Stomach (tissue), 9 donors: ENCODE results near the gene MARK1. TPM values are rescaled to one million over a fixed set of nuclear protein-coding genes. Genes with fewer than 3 reads are reported as not detected.

Experiments used
- DNase-seq, 2 donors: peaks; one replicate each; pipeline versions ENCODE4 v3.0.0 to v3.0.0-alpha.2; 2013 to 2019
- H3K27ac ChIP-seq, 5 donors: fragments of 200-600 bp in 4 of 5; sonication (generic) in 4 of 5; one replicate each; pipeline ENCODE4 v1.5.1; 2013 to 2019; ENCODE audit warnings: mild to moderate bottlenecking in 1 of 5, moderate library complexity in 1 of 5
- H3K27me3 ChIP-seq, 3 donors: fragments of 200-600 bp; sonication (generic); one replicate each; pipeline ENCODE4 v1.5.1; 2017 to 2019; ENCODE audit warnings: mixed run types in 1 of 3
- H3K36me3 ChIP-seq, 4 donors: fragments of 200-600 bp; sonication (generic); 1 replicate in 3 of 4; 2 replicates in 1 of 4; pipeline ENCODE4 v1.5.1; 2016 to 2019
- H3K4me1 ChIP-seq, 4 donors: fragments of 200-600 bp; sonication (generic); one replicate each; pipeline ENCODE4 v1.5.1; 2016 to 2019
- H3K4me3 ChIP-seq, 4 donors: fragments of 200-600 bp; sonication (generic) in 3 of 4; one replicate each; pipeline ENCODE4 v1.5.1; 2016 to 2019; ENCODE audit warnings: mild to moderate bottlenecking in 1 of 4
- H3K9me3 ChIP-seq, 4 donors: fragments of 200-600 bp; sonication (generic); one replicate each; pipeline ENCODE4 v1.5.1; 2016 to 2019
- EP300 ChIP-seq: sonication (generic); formaldehyde crosslinking; IDR thresholded peaks from one replicate; pipeline ENCODE4 v1.6.1; 2017; ENCODE audit warnings: antibody characterized with exemption
- POLR2A ChIP-seq, 4 donors: fragments of 450-650 bp; IDR thresholded peaks; one replicate each; pipeline ENCODE4 v1.6.1; 2016; ENCODE audit warnings: antibody characterized with exemption in 4 of 4, control low read depth in 2 of 4, mild to moderate bottlenecking in 1 of 4, moderate library complexity in 1 of 4
- POLR2AphosphoS5 ChIP-seq, 3 donors: sonication (generic); formaldehyde crosslinking; IDR thresholded peaks; one replicate each; pipeline ENCODE4 v1.6.1; 2016; ENCODE audit warnings: antibody characterized with exemption in 3 of 3
- WGBS, 5 donors: extraction: QIAGEN DNeasy Blood & Tissue Kit in 3 of 5; methylation state at CpG; one replicate each; pipeline versions ENCODE4 v1.1.5 to v1.1.7; 2013 to 2018; 5-methylcytosine and 5-hydroxymethylcytosine counted together
- intact Hi-C: fragments of 100-400 bp; cut with DNase I; formaldehyde crosslinking; loops from one replicate; pipeline ENCODE4 v1.15.1; 2023; ENCODE audit warnings: low total_unique reads
- polyA plus RNA-seq, 3 donors: library from polyadenylated mRNA; stranded (reverse); fragments of 200-250 nt; gene quantifications; one replicate each; pipeline ENCODE4 v1.2.3, GENCODE V29; 2013
- total RNA-seq, 5 donors: library from RNA; depleted of rRNA; stranded (reverse); fragments of >200 nt; gene quantifications; one replicate each; pipeline versions ENCODE4 v1.1.0 to v1.2.3, GENCODE V29; 2014 to 2016
- TF ChIP-seq, protein P1 (sequence below), 7 experiments: fragments of 450-650 bp in 4 of 7; fragments of 200-600 bp in 3 of 7; sonication (generic) in 3 of 7; IDR thresholded peaks; one replicate each; pipeline ENCODE4 v1.5.1; 2016 to 2019; ENCODE audit warnings: antibody characterized with exemption in 7 of 7, control low read depth in 2 of 7, mild to moderate bottlenecking in 1 of 7
- donor health status: healthy with polysubstance abuse.
- donor health status: Bipolar disorder and iron deficiency.
- donor health status: healthy.

Gene MARK1
- total and polyA plus RNA-seq, 8 donors = 1.7 to 12.7 (median 3.2) TPM; not detected in 1

DNA sequence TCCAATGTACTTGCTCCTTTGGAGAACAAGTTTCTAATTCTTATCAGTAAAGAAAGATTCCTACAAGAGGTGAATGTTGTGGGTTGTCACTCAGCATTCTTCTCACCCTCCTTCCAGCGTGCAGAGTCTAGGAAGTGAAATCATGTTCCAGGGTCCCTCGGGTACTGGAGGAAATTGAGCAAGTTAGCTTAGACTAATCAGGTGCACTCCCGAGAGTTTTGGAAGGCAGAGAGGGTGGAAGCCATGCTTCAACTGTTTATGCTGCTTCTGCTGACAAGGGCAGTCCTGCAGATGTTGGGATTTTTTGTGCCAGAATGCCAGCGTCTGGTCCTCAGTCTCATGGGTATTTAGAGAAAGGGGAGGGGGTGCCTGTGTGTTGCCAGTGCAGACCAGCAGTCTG lies 157.0 kb downstream of the MARK1 start:
- Histone ChIP-seq H3K4me3 (no peak overlapping the region), H3K27ac (no peak overlapping the region), H3K9me3 (no peaks in the 10 kb centered on the region), H3K27me3 (peaks cover 0 to 11% (median 0%) of the 10 kb centered on the region in 3 donors), H3K36me3 (no peaks in the 10 kb centered on the region), H3K4me1 (peaks cover 4 to 17% (median 11%) of the 10 kb centered on the region in 4 donors)
- TF ChIP-seq POLR2A (IDR thresholded peaks at IDR 0.05) = no peak
- TF ChIP-seq POLR2AphosphoS5 (IDR thresholded peaks at IDR 0.05) = no peak
- TF ChIP-seq EP300 = no peak
- TF ChIP-seq, protein P1, sequence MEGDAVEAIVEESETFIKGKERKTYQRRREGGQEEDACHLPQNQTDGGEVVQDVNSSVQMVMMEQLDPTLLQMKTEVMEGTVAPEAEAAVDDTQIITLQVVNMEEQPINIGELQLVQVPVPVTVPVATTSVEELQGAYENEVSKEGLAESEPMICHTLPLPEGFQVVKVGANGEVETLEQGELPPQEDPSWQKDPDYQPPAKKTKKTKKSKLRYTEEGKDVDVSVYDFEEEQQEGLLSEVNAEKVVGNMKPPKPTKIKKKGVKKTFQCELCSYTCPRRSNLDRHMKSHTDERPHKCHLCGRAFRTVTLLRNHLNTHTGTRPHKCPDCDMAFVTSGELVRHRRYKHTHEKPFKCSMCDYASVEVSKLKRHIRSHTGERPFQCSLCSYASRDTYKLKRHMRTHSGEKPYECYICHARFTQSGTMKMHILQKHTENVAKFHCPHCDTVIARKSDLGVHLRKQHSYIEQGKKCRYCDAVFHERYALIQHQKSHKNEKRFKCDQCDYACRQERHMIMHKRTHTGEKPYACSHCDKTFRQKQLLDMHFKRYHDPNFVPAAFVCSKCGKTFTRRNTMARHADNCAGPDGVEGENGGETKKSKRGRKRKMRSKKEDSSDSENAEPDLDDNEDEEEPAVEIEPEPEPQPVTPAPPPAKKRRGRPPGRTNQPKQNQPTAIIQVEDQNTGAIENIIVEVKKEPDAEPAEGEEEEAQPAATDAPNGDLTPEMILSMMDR (IDR thresholded peaks at IDR 0.05) = no peak
- 37 to 62% (median 47%) methylated on average over 4 of the region's 4 CpGs for WGBS, 5 donors
- DNase-seq = no peak
- intact Hi-C loops = loop anchor here (5.0 to 10.0 kb wide), 2 partner anchors 50 to 92 kb away; no protein-coding TSS in a partner anchor

DNA sequence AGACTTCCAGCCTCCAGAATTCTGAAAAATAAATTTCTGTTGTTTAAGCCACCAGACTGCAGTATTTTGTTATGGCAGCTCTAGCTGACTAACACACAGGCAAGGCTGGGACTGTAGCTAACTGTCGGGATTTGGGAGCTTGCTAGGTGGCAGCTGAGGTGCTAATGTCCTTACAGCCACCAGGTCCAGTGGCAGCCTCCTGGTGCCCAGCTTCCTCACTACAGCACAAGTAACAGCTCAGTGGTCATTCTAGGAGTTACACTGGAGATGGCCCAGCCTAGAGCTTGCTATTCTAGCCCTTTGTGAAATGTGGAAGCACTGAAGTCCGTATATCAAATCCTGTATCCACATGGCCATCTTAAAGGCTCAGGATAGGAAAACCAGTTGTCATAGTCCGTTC lies 157.9 kb downstream of the MARK1 start:
- intact Hi-C loops = loop anchor here (10.0 kb wide), 1 partner anchor 49 kb away; no protein-coding TSS in a partner anchor
- Histone ChIP-seq H3K36me3 (no peaks in the 10 kb centered on the region), H3K27ac (no peak overlapping the region), H3K4me3 (no peak overlapping the region), H3K9me3 (no peaks in the 10 kb centered on the region), H3K4me1 (peaks cover 6 to 21% (median 16%) of the 10 kb centered on the region in 4 donors), H3K27me3 (peaks cover 0 to 21% (median 0%) of the 10 kb centered on the region in 3 donors)
- 89 to 95% (median 92%) methylated on average over 3 of the region's 3 CpGs for WGBS, 5 donors
- no peak for DNase-seq
- TF ChIP-seq, protein P1 (IDR thresholded peaks at IDR 0.05) = no peak
- TF ChIP-seq EP300 (no peak), POLR2A (IDR thresholded peaks at IDR 0.05) (no peak), POLR2AphosphoS5 (IDR thresholded peaks at IDR 0.05) (no peak)

DNA sequence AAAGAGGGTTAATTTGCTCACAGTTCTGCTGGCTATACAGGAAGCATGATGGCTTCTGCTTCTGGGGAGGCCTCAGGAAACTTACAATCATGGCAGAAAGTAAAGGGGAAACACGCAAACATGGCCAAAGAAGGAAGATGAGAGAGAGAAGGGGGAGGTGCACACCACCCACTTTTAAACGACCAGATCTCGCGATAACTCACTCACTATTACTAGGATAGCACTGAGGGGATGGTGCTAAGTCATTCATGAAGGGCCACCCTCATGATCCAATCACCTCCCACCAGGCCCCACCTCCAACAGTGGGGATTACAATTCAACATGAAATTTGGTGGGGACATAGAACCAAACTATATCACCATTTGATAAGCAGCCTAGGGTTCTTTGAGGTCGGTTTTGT lies 159.9 kb downstream of the MARK1 start:
- WGBS, 5 donors = 80 to 95% (median 86%) methylated on average over 5 of the region's 5 CpGs
- H3K27me3 ChIP-seq = peaks cover 0 to 26% (median 0%) of the 10 kb centered on the region in 3 donors
- H3K4me3 ChIP-seq = no peak overlapping the region
- TF ChIP-seq POLR2AphosphoS5 (IDR thresholded peaks at IDR 0.05) (no peak), POLR2A (IDR thresholded peaks at IDR 0.05) (no peak), EP300 (no peak)
- TF ChIP-seq, protein P1 (IDR thresholded peaks at IDR 0.05) = no peak
- no peak for DNase-seq
- intact Hi-C loops = loop anchor here (10.0 kb wide), 1 partner anchor 47 kb away; no protein-coding TSS in a partner anchor
- H3K4me1 ChIP-seq = peaks cover 6 to 29% (median 23%) of the 10 kb centered on the region in 4 donors
- H3K36me3 ChIP-seq = no peaks in the 10 kb centered on the region
- no peak overlapping the region for H3K27ac ChIP-seq
- H3K9me3 ChIP-seq = no peaks in the 10 kb centered on the region

DNA sequence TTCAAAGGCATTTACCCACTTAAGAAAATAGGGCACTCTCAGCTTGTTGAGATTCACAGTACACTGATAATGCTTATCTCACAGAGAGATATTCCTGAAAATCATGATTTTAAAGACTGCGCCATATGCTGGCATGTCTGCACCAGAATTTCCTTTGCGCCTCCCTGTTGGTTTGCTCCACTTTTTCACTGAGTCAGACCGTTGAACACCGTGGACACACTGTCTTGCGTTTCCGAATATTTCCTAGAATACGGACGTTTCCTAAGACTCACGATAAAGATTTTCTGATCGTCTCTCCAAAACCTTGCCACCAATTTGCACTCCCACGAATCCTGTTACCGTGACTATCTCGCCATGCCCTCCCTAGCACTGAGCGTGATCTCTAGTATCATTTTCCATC lies 161.7 kb downstream of the MARK1 start:
- 22 to 31% (median 31%) methylated on average over 14 of the region's 14 CpGs for WGBS, 5 donors
- Histone ChIP-seq H3K4me1 (peaks cover 6 to 29% (median 23%) of the 10 kb centered on the region in 4 donors), H3K4me3 (peak overlapping the region; percentile 61 to 84 (median 75)), H3K27me3 (peaks cover 0 to 26% (median 0%) of the 10 kb centered on the region in 3 donors), H3K9me3 (no peaks in the 10 kb centered on the region), H3K27ac (no peak overlapping the region), H3K36me3 (no peaks in the 10 kb centered on the region)
- no peak for DNase-seq
- intact Hi-C loops = loop anchor here (10.0 kb wide), 1 partner anchor 45 kb away; no protein-coding TSS in a partner anchor
- TF ChIP-seq POLR2AphosphoS5 (IDR thresholded peaks at IDR 0.05) = no peak
- no peak for TF ChIP-seq POLR2A (IDR thresholded peaks at IDR 0.05)
- TF ChIP-seq, protein P1 (IDR thresholded peaks at IDR 0.05) = no peak
- no peak for TF ChIP-seq EP300
